NOMO-1 (cell line): ENCODE measurements around the gene L3HYPDH.

Experiments
- DNase-seq, 2 experiments: peaks; one replicate each; lab custom pipeline; 2025; ENCODE audit not compliant: unreplicated experiment in 2 of 2; lab: John Stamatoyannopoulos, UW

L3HYPDH gene

DNA sequence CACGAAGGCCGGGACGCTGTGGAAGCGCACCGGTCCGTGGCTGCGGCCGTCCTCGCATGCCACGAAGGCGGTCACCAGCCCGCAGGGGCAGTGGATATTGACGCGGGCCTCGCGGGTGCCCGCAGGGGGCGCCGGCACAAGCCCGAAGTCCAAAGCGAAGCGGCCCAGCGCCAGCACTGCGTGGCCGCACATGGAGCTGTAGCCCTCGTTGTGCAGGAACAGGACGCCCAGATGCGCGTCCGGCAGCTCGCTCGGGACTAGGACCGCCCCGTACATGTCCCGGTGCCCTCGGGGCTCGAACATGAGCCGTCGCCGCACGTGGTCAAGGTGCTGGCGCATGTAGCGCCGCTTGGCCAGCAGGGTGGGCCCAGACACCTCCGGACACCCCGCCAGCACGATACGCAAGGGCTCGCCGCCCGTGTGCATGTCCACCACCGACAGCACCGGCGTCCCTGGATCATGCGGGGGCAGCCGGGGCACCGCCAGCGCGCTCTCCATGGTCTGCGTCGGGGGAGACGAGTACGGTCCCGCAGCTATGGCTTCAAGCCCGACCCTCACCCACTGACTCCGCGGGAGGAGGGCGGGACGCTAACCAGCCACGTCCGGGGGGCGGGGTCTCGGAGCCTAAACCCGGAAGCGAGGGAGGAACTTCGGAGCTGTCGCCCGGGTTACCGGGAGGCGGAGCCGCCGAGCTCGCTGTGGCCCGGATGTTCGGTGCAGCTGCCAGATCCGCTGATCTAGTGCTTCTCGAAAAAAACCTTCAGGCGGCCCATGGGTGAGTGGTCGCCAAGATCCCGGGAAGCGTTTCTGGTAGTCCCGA is at the start of gene L3HYPDH, which contains the start of gene JKAMP:
Gene L3HYPDH, minus strand, starts transcription at position 590 of the 820 bp plus-strand sequence. Its CDS starts 92 bp downstream, at position 498.
Gene JKAMP, plus strand, starts transcription at position 699 of the 820 bp plus-strand sequence. Its CDS starts 73 bp downstream, at position 772.
- peak; percentile 90 for DNase-seq

DNA sequence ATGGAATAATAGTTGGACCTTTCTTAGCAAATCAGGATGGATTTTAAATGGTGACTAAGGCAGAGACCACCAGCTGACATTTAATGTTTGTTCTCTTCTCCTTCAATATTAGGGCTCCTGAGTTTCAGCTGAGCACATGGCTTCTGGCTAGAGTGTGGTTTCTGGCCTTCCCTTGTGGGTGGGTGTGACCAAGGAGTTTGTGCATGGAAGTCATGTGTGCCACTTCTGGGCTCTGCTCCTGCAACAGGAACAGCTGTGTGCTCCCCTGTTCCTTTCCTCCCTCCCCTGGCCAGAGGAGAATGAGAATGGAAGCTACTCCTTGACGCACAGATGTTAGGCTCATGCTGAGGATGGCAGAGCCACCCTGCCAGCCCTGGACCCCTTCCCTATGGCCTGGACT is 48.2 kb upstream of the L3HYPDH start:
- no peak for DNase-seq

- DNase-seq = no peak
Observed at GRCh38 chr14:59530349-59530748, 46.1 kb upstream of the L3HYPDH start.

GRCh38 chr14:59529189-59529588 is 45.0 kb upstream of the L3HYPDH start:
- DNase-seq = no peak

DNA sequence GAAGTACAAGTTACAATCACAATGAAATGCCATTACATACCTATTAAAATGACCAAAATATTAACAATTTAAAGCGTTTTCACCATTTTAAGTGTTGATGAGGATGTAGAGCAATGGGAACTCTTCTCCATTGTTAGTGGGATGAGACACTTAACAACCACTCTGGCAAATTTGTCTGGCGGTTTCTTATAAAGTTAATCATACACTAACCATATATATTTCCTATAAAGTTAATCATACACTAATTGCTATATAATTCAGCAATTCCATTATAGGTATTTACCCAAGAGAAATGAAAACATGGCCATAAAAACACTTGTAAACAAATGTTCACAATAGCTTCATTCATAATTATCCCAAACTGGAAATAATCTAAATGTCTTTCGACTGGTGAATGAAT is 36.0 kb upstream of the L3HYPDH start:
- DNase-seq = no peak

- no peak for DNase-seq
Observed at GRCh38 chr14:59511916-59512575, 27.8 kb upstream of the L3HYPDH start.

DNA sequence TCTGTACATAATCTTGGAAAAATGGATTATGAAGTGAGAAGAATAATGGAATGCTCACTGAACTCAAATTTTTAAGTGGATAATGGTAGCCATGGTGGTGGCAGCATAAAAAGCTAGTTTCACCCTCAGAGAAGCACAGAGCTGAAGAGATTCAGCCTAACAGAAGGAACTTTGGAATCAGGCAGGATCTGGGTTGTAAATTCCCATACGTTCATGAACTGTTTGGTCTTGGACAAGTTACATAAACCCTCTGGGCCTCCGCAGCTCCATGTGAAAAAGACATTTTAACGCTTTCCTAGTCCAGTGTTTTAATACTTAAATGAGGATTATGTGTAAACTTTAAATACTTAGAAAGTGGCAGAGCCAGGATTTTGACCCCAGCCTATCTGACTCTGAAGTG is 26.8 kb upstream of the L3HYPDH start:
- DNase-seq = no peak

GRCh38 chr14:59510001-59510400 is 25.8 kb upstream of the L3HYPDH start:
- DNase-seq = no peak

GRCh38 chr14:59509101-59509500 is 24.9 kb upstream of the L3HYPDH start:
- no peak for DNase-seq

DNA sequence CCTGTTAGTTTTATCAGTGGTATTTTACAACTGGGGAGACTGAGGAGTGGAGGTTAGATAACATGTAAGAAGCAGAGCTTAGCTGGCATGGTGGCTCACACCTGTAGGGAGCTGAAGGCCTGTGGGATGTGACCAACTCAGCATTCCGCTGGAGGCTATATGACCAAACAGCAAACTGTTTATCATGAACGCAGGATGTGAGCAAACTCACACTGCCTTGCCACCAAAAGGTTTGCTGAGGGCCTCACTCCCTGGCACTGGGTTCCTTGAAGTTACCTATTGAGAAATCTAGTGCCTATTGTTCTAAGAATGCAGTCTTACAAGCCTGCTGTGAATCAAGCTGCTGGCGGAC is 23.5 kb upstream of the L3HYPDH start:
- no peak for DNase-seq

DNA sequence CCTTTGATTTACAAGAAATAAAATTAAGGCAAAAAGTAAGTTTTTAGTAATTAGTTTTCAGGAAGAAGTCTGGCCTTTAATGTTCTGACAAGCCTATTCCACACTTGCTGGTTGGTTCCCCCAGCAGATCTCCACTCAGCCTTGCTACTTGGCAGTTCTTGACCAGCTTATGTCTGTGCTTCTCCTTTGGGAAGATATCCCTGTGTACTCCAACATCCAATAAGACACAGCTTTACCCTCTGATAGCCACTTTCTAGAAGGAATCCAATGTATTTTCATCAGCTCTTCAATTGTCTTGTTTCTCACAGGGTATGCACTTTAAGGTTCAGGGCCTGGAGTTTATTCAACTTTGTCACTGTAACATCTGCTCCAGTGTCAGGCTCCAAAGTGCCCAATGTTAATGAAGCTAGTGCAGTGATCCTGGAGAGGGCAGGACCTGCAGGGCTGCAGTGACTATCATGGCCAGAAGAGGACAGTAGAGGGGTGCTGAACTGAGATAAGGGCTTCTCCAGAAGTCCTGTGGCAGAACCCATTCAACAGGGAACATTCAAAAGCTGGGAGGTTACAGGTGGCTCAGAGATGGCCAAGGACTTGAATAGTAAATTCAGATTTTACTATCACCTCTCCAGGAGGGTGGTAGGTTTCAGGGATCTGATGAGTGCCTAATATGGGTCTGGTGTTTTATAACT is 23.0 kb upstream of the L3HYPDH start:
- peak; percentile 43 to 58 for DNase-seq

DNA sequence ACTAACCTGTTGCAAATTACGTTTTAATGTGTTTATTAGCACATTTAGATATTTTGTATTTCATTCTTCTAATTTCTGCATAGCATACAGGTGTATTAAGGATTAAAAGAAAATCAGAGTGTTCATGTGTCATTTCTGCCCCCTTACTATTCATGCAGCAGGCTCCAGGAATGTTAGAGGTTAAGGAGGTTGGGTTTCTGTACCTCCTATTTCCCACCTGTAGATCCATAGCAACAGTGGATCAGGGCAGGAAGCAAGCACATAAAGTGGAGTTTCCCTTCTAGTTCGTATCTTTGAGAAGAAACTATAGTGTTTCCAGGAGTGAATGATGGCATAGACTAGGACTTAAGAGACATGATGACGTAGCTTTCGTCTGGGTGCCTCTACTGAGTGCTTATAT is 19.0 kb upstream of the L3HYPDH start:
- no peak for DNase-seq

DNA sequence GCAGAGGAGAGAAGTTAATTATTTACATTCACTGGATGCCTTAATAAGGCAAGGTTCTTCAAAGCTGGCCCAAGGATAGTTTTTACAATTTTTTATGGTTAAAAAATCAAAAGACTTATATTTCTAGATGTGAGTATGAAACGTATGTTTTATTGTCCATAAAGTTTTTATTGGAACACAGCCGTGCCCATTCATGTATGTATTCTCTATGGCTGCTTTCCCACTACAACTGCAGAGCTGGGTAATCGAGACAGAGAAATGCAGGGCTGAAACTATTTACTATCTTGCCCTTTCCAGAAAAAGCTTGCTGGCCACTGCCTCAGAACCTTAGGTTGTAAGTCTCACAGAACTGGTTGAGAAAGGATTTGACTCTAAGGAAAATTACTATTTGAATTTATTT is 16.5 kb upstream of the L3HYPDH start:
- DNase-seq = no peak

DNA sequence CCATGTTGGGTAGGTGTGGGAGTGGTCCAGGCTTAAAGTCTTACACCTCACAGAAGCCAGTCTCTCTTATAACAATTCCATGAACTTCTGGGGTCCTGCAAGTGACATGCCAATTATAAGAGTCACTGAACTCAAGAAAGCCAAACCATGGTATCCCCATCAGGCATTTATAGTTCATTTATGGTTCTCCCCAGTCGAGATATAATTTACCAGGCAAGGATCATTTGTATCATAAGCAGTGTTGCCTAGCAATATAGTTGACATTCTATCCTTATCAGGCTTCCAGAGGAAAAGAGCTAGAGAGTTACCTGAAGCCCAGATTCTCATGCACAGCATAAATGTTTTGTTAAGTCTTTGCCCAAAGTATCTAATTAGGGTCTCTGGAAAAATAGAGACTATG is 8.2 kb upstream of the L3HYPDH start:
- no peak for DNase-seq

- no peak for DNase-seq
Observed at GRCh38 chr14:59490756-59491155, 6.5 kb upstream of the L3HYPDH start.

GRCh38 chr14:59484639-59485175 is 499 bp upstream of the L3HYPDH start:
- peak; percentile 60 to 78 for DNase-seq

DNA sequence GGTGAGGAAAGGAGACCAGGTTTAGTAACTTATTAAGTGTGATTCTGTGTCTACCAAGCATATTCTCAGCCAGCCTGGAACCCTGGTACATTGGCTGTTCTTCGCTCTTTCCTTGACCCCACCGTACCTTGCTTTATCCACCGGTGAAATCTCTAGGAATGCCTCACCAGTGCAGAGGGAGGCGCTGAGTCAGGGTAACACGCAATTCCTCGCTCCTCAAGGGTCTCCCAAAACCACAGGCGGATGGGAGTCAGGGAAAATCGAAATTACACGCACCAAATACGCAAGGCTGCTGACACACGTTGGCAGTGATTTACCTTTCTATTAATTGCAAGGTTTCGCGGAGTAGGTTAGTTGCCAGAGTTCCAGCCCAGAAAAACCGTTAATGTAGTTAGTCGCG is 845 bp downstream of the L3HYPDH start:
- no peak for DNase-seq

DNA sequence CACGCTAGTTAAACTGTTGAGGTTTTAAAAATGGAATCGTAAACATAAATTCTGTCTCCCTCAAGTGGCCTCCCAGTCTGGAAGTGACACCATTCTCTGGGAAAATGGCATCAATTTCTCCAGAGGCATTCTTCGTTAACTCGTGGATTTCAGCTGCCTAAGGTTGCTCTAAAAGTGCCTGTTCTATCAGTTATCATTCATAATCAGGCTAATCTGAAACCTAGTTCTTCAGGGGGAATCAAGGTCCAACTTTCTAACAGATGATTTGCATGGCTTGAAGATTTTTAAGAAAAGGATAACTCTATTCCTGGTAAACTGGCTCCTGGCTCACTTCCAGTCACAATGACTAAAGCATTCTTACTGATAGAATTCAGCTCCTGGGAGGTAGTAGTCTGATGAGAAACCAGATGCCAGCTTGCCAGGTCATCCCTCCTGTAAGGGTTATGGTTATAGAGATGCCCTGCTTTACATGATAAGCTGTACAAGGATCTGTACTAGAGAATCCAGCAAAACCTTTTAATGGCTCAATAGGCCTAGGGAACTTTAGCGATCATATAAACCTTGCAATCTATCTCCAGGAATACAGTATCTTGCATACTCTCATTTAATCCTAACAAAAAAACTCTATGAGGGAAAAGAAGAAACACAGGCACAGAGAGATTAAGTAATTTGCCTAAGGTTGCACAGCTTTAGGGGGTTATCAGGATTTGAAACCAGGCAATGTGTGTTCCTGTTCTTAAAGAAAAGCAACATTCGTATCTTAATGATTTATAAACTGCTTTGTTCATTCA is 1.5 kb downstream of the L3HYPDH start:
- no peak for DNase-seq

DNA sequence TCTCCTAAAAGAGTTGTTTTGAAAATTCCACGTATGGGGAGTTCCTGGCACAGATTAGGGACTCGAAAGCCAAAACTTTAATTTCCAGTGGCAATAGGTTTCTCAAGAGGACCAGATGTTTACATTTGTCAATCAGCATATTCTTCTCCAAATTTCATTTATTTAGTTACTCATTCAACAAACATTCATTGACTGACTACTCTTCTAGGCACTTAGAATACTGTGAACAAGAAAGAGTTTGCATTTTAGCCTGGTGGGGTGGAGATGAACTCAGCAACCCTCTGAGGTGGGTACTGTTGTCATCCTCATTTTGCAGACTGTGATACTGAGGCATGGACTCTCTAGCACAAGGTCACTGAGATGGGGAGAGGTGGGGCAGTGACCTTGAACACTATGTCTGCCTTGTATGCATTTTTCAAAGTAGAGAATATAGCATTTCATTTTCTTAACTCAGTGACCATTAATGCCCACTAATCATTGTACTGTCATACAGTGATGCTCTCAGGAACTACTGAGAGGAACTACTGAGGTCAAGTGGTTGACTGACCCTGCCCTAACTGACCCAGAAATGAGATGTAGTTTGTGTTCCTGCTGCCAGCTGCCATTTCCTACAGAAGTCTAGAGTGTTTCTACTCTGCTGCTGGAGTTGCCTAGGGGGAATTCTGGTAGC is 2.2 kb downstream of the L3HYPDH start:
- DNase-seq = no peak

GRCh38 chr14:59481407-59481806 is 2.8 kb downstream of the L3HYPDH start:
- no peak for DNase-seq
